ENCODE data around the gene TCP10L. TPM values are rescaled to one million over a fixed set of nuclear protein-coding genes. Genes with fewer than 3 reads are reported as not detected.

The TCP10L gene
- total and polyA plus RNA-seq, 2 of the 8 experiments (the other 6 are each of a cell fraction or from before 2014, with no cell fraction given): 0.45 to 0.99 TPM

DNA sequence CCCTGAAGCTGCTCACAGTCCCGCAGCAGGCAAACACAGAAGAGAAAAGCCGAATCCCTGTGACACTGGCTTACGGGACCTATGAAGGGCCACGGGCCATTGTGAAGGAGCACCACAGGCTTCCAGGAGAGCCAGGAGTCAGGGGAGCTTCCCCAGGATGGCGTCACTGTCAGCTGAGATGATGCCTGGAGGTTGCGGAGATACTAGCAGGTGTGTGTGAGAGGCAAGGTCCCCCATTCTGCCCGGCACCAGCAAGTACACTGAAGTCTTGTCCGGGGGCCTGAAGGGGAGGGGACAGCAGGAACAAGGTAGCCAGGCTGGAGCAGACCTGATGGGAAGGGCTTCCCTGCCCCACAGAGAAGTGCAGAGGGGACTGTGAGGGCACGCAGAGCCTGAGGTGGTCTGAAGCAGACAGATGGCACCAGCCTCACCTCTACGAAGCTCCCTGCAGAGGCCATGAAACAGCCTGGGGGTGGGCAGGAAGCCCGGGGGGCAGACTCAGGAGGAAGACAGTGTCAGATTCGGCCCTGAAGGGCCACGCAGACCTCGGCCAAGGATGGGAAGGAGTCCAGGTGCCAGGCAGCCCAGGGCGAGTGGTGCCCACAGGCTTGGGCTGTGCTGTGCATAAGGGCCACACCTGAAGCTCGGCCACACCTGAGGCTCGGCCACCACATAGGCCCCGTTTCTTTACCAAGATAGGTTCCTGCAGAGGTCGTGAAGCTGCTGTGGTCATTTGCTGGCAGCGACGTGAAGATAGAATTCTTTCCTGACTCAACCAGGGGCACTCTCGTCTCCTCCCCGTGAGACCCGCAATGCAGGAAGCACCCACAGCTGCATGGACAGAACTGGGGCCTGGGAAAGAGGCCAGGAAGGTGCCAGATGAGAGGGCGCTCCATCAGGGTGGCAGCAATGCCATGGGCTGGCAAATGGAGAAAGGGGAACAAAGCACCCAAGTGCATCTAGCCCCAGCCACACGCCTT, 10.1 kb downstream of the TCP10L start:
- TF ChIP-seq CEBPB (IDR thresholded peaks at IDR 0.05; ENCODE audit: low read depth, low read length): no peak
- no peak for TF ChIP-seq ZNF274 (IDR thresholded peaks at IDR 0.05; ENCODE audit: borderline replicate concordance, extremely low read depth, low read length)
- TF ChIP-seq POLR2A (IDR thresholded peaks at IDR 0.05; ENCODE audit: control extremely low read depth in 1 of 2, low read depth in 2 of 2, low read length in 2 of 2): no peak
- no peak for TF ChIP-seq SP2 (IDR thresholded peaks at IDR 0.05; ENCODE audit: low read length)
- TF ChIP-seq TAF7 (optimal IDR thresholded peaks at IDR 0.05; ENCODE audit: borderline replicate concordance, low read depth, low read length): no peak
- TF ChIP-seq KDM1A (IDR thresholded peaks at IDR 0.05; ENCODE audit: borderline replicate concordance, low read length): no peak
- no peak for TF ChIP-seq BRCA1 (IDR thresholded peaks at IDR 0.05; ENCODE audit: low read depth, low read length)
- TF ChIP-seq RBBP5 (IDR thresholded peaks at IDR 0.05; ENCODE audit: borderline replicate concordance, low read depth, low read length): no peak
- 0 out of 2 replicates have a peak overlapping the region, but pooled peaks have one; percentile 12 for H3K18ac ChIP-seq (ENCODE audit: extremely low read depth, low read length)
- H2AFZ ChIP-seq (ENCODE audit: low read length): no peak overlapping the region
- H2BK12ac ChIP-seq (ENCODE audit: low read depth, low read length): no peak overlapping the region
- H3K56ac ChIP-seq (replicated peaks; ENCODE audit: insufficient read length, low read depth, low read length): no peak overlapping the region
- H3K36me3 ChIP-seq (ENCODE audit: control insufficient read depth in 2 of 4, insufficient read depth in 4 of 4, low read length in 3 of 4): no peaks in the 10 kb centered on the region
- no peak overlapping the region for H4K91ac ChIP-seq (replicated peaks; ENCODE audit: insufficient read length, low read length)
- no peaks in the 10 kb centered on the region for H4K20me1 ChIP-seq (replicated peaks in 1 of 2; ENCODE audit: control insufficient read depth in 1 of 2, insufficient read depth in 2 of 2, low read length in 2 of 2)
- no peak overlapping the region for H3K27ac ChIP-seq (ENCODE audit: low read depth, low read length)
- FAIRE-seq: no peak
- H3K4ac ChIP-seq (replicated peaks; ENCODE audit: insufficient read length, low read depth, low read length): no peak overlapping the region
- no peak overlapping the region for H3K14ac ChIP-seq (ENCODE audit: insufficient read length)
- no peaks in the 10 kb centered on the region for H3K9me3 ChIP-seq (ENCODE audit: insufficient read depth in 2 of 2, low read depth in 1 of 2, low read length in 1 of 2)
- no peak overlapping the region for H4K8ac ChIP-seq (ENCODE audit: extremely low read depth, insufficient read depth, low read length)
- no peak overlapping the region for H2BK15ac ChIP-seq (ENCODE audit: low read length)
- no peak overlapping the region for H3K23ac ChIP-seq (ENCODE audit: insufficient read length)
- no peak for DNase-seq (ENCODE audit: low read depth in 1 of 2, low spot score in 2 of 2)
- H3K79me2 ChIP-seq (ENCODE audit: control insufficient read depth in 1 of 2, insufficient read depth in 2 of 2, low read length in 2 of 2): no peaks in the 10 kb centered on the region
- WGBS, 2 experiments (ENCODE audit: extremely low coverage in 1 of 2, insufficient coverage in 1 of 2, insufficient read length in 1 of 2, insufficient replicate concordance in 2 of 2, low coverage in 1 of 2, low lambda C conversion rate in 2 of 2, missing lambda C conversion rate in 1 of 2): 89% methylated on average over 26 of the region's 26 CpGs; no CpG with 5 or more reads in 1 of the 2 experiments
- no peak overlapping the region for H2BK120ac ChIP-seq (replicated peaks; ENCODE audit: low read depth, low read length)
- no peak overlapping the region for H3K4me2 ChIP-seq (ENCODE audit: insufficient read depth in 1 of 2, low read depth in 2 of 2, low read length in 2 of 2)
- H3K4me3 ChIP-seq (ENCODE audit: extremely low read depth in 1 of 4, insufficient read depth in 2 of 4, low read depth in 3 of 4, low read length in 4 of 4): no peak overlapping the region
- H3K9ac ChIP-seq (replicated peaks in 1 of 4; ENCODE audit: extremely low read depth in 1 of 4, low read depth in 3 of 4, low read length in 3 of 4): no peak overlapping the region
- H2BK20ac ChIP-seq (ENCODE audit: low read length): no peak overlapping the region
- H3K4me1 ChIP-seq (replicated peaks in 1 of 4; ENCODE audit: control insufficient read depth in 3 of 4, insufficient read depth in 4 of 4, low read length in 3 of 4): peaks cover 0 to 4% (median 0%) of the 10 kb centered on the region in 4 experiments; a peak in 1 of 7 replicates
- no peak overlapping the region for H2AK5ac ChIP-seq (ENCODE audit: low read depth, low read length)
- H3K79me1 ChIP-seq (ENCODE audit: low read depth, low read length): no peaks in the 10 kb centered on the region
- no peak overlapping the region for H2BK5ac ChIP-seq (ENCODE audit: low read depth, low read length)
- no peaks in the 10 kb centered on the region for H3K27me3 ChIP-seq (replicated peaks in 1 of 4; ENCODE audit: control insufficient read depth in 3 of 4, extremely low read depth in 1 of 4, insufficient read depth in 3 of 4, low read length in 3 of 4)
- ChIA-PET POLR2A (ENCODE audit: partially characterized antibody) (no interaction called here), CTCF (ENCODE audit: partially characterized antibody) (interaction anchor here (0.6 to 10.0 kb wide), 11 partner anchors 12 to 191 kb away, joined by 3 to 112 read pairs (median 15); no protein-coding TSS in a partner anchor)
- H4K5ac ChIP-seq (ENCODE audit: insufficient read length, low read depth, low read length): no peak overlapping the region
- no peaks in the 10 kb centered on the region for H3K23me2 ChIP-seq (ENCODE audit: low read depth, low read length)

Data from H1 (cell line).